ENCODE measurements around the gene IGFBP1.
"Not testable (repeated sequence)": the region's sequence is repeated elsewhere in the genome, so short reads cannot be mapped to it uniquely, and the experiment has no call there.

- not testable (repeated sequence) for TF ChIP-seq CTCF, POLR2A, EP300, POLR2AphosphoS5 (IDR thresholded peaks at IDR 0.05)
Measured at GRCh38 chr7:45855680-45856079, 32.6 kb upstream of the IGFBP1 start.

All from stomach (tissue), 4 donors.